KMS-11 (cell line): ENCODE data around the gene EIF2AK3.

Source experiments
- H2AFZ ChIP-seq: fragments of 200-600 bp; sonication (generic); 2 replicates; pipeline ENCODE4 v1.6.1; 2016; ENCODE audit warnings: antibody characterized with exemption, mixed run types, low read depth
- H3K27ac ChIP-seq: fragments of 200-600 bp; sonication (generic); 2 replicates; pipeline ENCODE4 v1.6.1; 2016; ENCODE audit warnings: mild to moderate bottlenecking, mixed run types
- H3K27me3 ChIP-seq: fragments of 200-600 bp; sonication (generic); 2 replicates; pipeline ENCODE4 v1.6.1; 2017; ENCODE audit warnings: mild to moderate bottlenecking, low read depth, mixed run types, moderate library complexity; ENCODE audit not compliant: insufficient read depth
- H3K36me3 ChIP-seq: fragments of 200-600 bp; sonication (generic); 2 replicates; pipeline ENCODE4 v1.6.1; 2017; ENCODE audit warnings: mild to moderate bottlenecking, mixed run types; ENCODE audit not compliant: insufficient read depth
- H3K4me1 ChIP-seq: fragments of 200-600 bp; sonication (generic); 2 replicates; pipeline ENCODE4 v1.6.1; 2016; ENCODE audit warnings: mild to moderate bottlenecking, low read depth, mixed run types; ENCODE audit not compliant: poor library complexity, severe bottlenecking
- H3K4me2 ChIP-seq: fragments of 200-600 bp; sonication (generic); 2 replicates; pipeline ENCODE4 v1.7.0; 2016; ENCODE audit warnings: mild to moderate bottlenecking, mixed run types
- H3K4me3 ChIP-seq: fragments of 200-600 bp; sonication (generic); IDR thresholded peaks from 2 replicates; pipeline ENCODE4 v1.6.1; 2017; ENCODE audit warnings: low read depth, low read length, mixed read lengths; ENCODE audit not compliant: insufficient read depth
- H3K79me2 ChIP-seq: fragments of 200-600 bp; sonication (generic); 2 replicates; pipeline ENCODE4 v1.6.1; 2016; ENCODE audit warnings: low read depth, mixed run types; ENCODE audit not compliant: insufficient read depth
- H3K9ac ChIP-seq: fragments of 200-600 bp; sonication (generic); 2 replicates; pipeline ENCODE4 v1.6.1; 2016; ENCODE audit warnings: mild to moderate bottlenecking, mixed run types
- H4K20me1 ChIP-seq: fragments of 200-600 bp; sonication (generic); 2 replicates; pipeline ENCODE4 v1.6.1; 2016; ENCODE audit warnings: mild to moderate bottlenecking, mixed run types; ENCODE audit not compliant: insufficient read depth
- CTCF ChIP-seq: fragments of 200-600 bp; sonication (generic); conservative IDR thresholded peaks from 2 replicates; pipeline ENCODE4 v1.6.1; 2017; ENCODE audit warnings: low read depth, mild to moderate bottlenecking, antibody characterized with exemption, low read length, moderate library complexity, mixed read lengths

The EIF2AK3 gene

GRCh38 chr2:88603146-88603545, 24.1 kb downstream of the EIF2AK3 start:
- Histone ChIP-seq H3K9ac (no peak overlapping the region), H3K4me2 (peak overlapping the region; percentile 96), H3K27me3 (no peaks in the 10 kb centered on the region), H3K79me2 (peaks cover 67% of the 10 kb centered on the region), H3K4me1 (peaks cover 100% of the 10 kb centered on the region), H3K36me3 (no peaks in the 10 kb centered on the region), H4K20me1 (no peaks in the 10 kb centered on the region), H2AFZ (no peak overlapping the region), H3K4me3 (no peak overlapping the region), H3K27ac (no peak overlapping the region)
- no peak for TF ChIP-seq CTCF

- H3K79me2 ChIP-seq, result peaks cover 67% of the 10 kb centered on the region
- TF ChIP-seq CTCF, result no peak
- no peak overlapping the region for H3K9ac ChIP-seq
- H3K27ac ChIP-seq, result no peak overlapping the region
- H3K4me2 ChIP-seq, result no peak overlapping the region; the same call in 1 of the 2 replicates
- peaks cover 99% of the 10 kb centered on the region for H3K4me1 ChIP-seq
- H3K27me3 ChIP-seq, result no peaks in the 10 kb centered on the region
- H3K4me3 ChIP-seq, result no peak overlapping the region
- H3K36me3 ChIP-seq, result no peaks in the 10 kb centered on the region
- no peaks in the 10 kb centered on the region for H4K20me1 ChIP-seq
- H2AFZ ChIP-seq, result no peak overlapping the region
These were observed 25.2 kb downstream of the EIF2AK3 start for GRCh38 chr2:88602022-88602421.

GRCh38 chr2:88601286-88601685, 26.0 kb downstream of the EIF2AK3 start:
- TF ChIP-seq CTCF, result no peak
- H3K79me2 ChIP-seq, result peaks cover 66% of the 10 kb centered on the region
- peak overlapping the region; percentile 62; the same call in 1 of the 2 replicates for H3K9ac ChIP-seq

GRCh38 chr2:88600038-88600465, 27.2 kb downstream of the EIF2AK3 start:
- peaks cover 87% of the 10 kb centered on the region for H3K4me1 ChIP-seq
- no peak for TF ChIP-seq CTCF
- peak overlapping the region; percentile 62; the same call in 1 of the 2 replicates for H3K9ac ChIP-seq
- H4K20me1 ChIP-seq, result no peaks in the 10 kb centered on the region
- H3K36me3 ChIP-seq, result no peaks in the 10 kb centered on the region
- no peaks in the 10 kb centered on the region for H3K27me3 ChIP-seq
- peaks cover 53% of the 10 kb centered on the region for H3K79me2 ChIP-seq
- H3K4me2 ChIP-seq, result peak overlapping the region; percentile 98
- H2AFZ ChIP-seq, result no peak overlapping the region
- H3K27ac ChIP-seq, result peak overlapping the region; percentile 80
- H3K4me3 ChIP-seq, result no peak overlapping the region

More at GRCh38 chr2:88601286-88601685, 26.0 kb downstream of the EIF2AK3 start:
- Histone ChIP-seq H3K4me2 (peak overlapping the region; percentile 98), H3K4me3 (no peak overlapping the region), H2AFZ (no peak overlapping the region), H3K4me1 (peaks cover 99% of the 10 kb centered on the region), H3K36me3 (no peaks in the 10 kb centered on the region), H3K27ac (peak overlapping the region; percentile 80; the same call in 1 of the 2 replicates), H3K27me3 (no peaks in the 10 kb centered on the region), H4K20me1 (no peaks in the 10 kb centered on the region)
